ENCODE data around the gene DNAI1.

- TF ChIP-seq EZH2 (IDR thresholded peaks at IDR 0.05; ENCODE audit: borderline replicate concordance, low read depth, low read length, severe bottlenecking) (no peak), CTCF (IDR thresholded peaks at IDR 0.05; ENCODE audit: borderline replicate concordance, extremely low read depth, low read length, poor library complexity, severe bottlenecking) (no peak)
Measured at GRCh38 chr9:34518110-34518616, 59.6 kb downstream of the DNAI1 start.

All from DND-41 (cell line).